ENCODE data around the gene PARD3. TPM values are rescaled to one million over a fixed set of nuclear protein-coding genes. Genes with fewer than 3 reads are reported as not detected.

The PARD3 gene
- total RNA-seq, 2 experiments from 2014 or later = 0.53 to 0.71 TPM

DNA sequence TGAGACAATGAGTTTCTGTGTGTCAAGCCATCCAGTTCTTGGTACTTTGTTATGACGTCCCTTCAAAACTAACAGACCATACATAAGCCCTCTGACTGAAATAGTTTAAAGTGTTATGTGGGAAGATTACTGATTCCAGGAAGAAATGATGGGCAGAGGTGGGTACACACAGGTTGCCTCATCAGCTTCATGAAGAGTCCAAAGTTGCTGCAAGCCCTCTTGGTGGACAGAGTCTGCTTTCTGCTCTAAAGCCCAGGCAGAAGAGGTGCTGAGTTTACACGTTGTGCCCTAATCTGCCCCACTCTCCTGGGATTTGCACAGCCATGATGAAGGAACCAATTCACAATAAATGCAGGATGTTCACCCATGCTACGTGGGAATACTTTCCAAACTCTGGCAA, 187.4 kb downstream of the PARD3 start:
- Mint-ChIP-seq H3K27ac (no peak overlapping the region), H3K27me3 (no peaks in the 10 kb centered on the region), H3K36me3 (ENCODE audit: low read depth) (no peaks in the 10 kb centered on the region), H3K4me3 (no peak overlapping the region), H3K9me3 (no peaks in the 10 kb centered on the region), H3K4me1 (ENCODE audit: low read depth) (no peaks in the 10 kb centered on the region)
- TF ChIP-seq, protein P1, sequence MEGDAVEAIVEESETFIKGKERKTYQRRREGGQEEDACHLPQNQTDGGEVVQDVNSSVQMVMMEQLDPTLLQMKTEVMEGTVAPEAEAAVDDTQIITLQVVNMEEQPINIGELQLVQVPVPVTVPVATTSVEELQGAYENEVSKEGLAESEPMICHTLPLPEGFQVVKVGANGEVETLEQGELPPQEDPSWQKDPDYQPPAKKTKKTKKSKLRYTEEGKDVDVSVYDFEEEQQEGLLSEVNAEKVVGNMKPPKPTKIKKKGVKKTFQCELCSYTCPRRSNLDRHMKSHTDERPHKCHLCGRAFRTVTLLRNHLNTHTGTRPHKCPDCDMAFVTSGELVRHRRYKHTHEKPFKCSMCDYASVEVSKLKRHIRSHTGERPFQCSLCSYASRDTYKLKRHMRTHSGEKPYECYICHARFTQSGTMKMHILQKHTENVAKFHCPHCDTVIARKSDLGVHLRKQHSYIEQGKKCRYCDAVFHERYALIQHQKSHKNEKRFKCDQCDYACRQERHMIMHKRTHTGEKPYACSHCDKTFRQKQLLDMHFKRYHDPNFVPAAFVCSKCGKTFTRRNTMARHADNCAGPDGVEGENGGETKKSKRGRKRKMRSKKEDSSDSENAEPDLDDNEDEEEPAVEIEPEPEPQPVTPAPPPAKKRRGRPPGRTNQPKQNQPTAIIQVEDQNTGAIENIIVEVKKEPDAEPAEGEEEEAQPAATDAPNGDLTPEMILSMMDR (IDR thresholded peaks at IDR 0.05) = no peak
- no peak for ATAC-seq (ENCODE audit: poor library complexity)
- H3K27ac ChIP-seq (ENCODE audit: low read depth in 1 of 2, low read length in 2 of 2) = no peak overlapping the region
- POLR2A ChIA-PET = no interaction called here
- no peak for DNase-seq
- no peaks in the 10 kb centered on the region for H3K27me3 ChIP-seq (ENCODE audit: control insufficient read depth in 1 of 2, insufficient read depth in 2 of 2, low read length in 2 of 2)
- no peaks in the 10 kb centered on the region for H3K9me3 ChIP-seq (ENCODE audit: control insufficient read depth in 1 of 2, insufficient read depth in 1 of 2, low read length in 2 of 2)
- no peak overlapping the region for H3K4me3 ChIP-seq (ENCODE audit: low read length)
- intact Hi-C loops (cut with DNase I, micrococcal nuclease) = no loop called here
- no peaks in the 10 kb centered on the region for H3K4me1 ChIP-seq (ENCODE audit: insufficient read depth, low read length)
- CTCF ChIA-PET = interaction anchor here (0.9 kb wide), 1 partner anchor 11 kb away, joined by 3 read pairs; no protein-coding TSS in a partner anchor
- H3K36me3 ChIP-seq (ENCODE audit: insufficient read depth, low read length) = no peaks in the 10 kb centered on the region

DNA sequence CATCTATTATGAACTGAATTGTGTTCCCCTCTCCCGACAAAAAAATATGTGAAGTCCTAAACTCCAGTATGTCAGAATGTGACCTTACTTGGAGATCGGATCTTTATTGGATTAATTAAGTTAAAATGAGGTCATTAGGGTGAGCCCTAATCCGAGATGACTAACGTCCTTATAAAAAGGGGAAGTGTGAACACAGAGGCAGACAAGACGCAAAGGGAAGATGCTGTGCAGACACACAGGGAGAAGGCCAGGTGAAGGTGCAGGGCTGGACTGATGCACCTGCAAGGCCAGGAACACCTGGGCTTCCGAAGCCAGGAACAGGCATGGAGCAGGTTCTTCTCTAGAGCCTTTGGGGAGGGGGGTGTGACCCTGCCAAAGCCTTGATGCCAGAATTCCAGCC, 187.8 kb downstream of the PARD3 start:
- Mint-ChIP-seq H3K4me1 (ENCODE audit: low read depth) (no peaks in the 10 kb centered on the region), H3K9me3 (no peaks in the 10 kb centered on the region), H3K36me3 (ENCODE audit: low read depth) (no peaks in the 10 kb centered on the region), H3K27me3 (no peaks in the 10 kb centered on the region), H3K27ac (no peak overlapping the region), H3K4me3 (no peak overlapping the region)
- ChIA-PET CTCF (no interaction called here), POLR2A (no interaction called here)
- Histone ChIP-seq H3K9me3 (ENCODE audit: control insufficient read depth in 1 of 2, insufficient read depth in 1 of 2, low read length in 2 of 2) (no peaks in the 10 kb centered on the region), H3K27me3 (ENCODE audit: control insufficient read depth in 1 of 2, insufficient read depth in 2 of 2, low read length in 2 of 2) (no peaks in the 10 kb centered on the region), H3K27ac (ENCODE audit: low read depth in 1 of 2, low read length in 2 of 2) (no peak overlapping the region), H3K36me3 (ENCODE audit: insufficient read depth, low read length) (no peaks in the 10 kb centered on the region), H3K4me1 (ENCODE audit: insufficient read depth, low read length) (no peaks in the 10 kb centered on the region), H3K4me3 (ENCODE audit: low read length) (no peak overlapping the region)
- ATAC-seq (ENCODE audit: poor library complexity) (no peak), DNase-seq (no peak)
- TF ChIP-seq, protein P1 (IDR thresholded peaks at IDR 0.05) = no peak
- intact Hi-C loops (cut with DNase I, micrococcal nuclease) = no loop called here

DNA sequence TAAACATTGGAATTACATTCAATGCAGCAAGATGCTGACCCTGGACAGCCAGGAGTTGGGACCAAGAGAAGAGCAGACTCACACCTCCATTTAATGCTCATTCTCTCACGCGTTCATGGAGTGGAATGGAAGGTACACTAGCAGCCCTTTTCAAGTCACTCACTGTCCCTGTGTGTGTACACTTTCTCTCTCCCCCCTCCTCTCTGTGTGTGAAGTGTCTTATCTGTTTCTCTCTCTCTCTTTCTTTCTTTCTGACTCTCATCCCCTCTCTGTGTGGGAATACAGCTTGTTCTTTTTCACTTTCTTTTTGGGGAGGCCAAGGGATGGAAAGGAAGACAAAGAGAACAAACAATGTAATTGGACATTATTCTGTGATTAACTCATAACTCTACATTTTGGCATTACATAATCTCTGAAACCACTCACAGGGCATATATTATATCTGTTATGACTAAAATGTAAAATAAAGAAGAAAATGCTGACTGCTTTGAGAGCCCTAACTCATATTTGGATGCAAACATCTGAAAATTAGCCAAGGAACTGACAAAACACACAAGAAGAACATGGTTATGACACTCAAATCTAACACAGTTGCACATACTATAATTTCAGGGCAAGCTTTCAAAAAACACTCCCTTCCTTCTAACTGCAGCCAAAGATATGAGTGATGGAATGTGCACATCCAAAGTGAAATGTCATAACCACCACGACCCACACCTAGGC, 188.8 kb downstream of the PARD3 start:
- Mint-ChIP-seq H3K4me1 (ENCODE audit: low read depth) (no peaks in the 10 kb centered on the region), H3K27me3 (no peaks in the 10 kb centered on the region)

More for the DNA sequence above, 188.8 kb downstream of the PARD3 start:
- POLR2A ChIA-PET = no interaction called here
- no peak for DNase-seq
- CTCF ChIA-PET = no interaction called here
- H3K27ac Mint-ChIP-seq = no peak overlapping the region
- TF ChIP-seq, protein P1 (IDR thresholded peaks at IDR 0.05) = no peak
- Histone ChIP-seq H3K27ac (ENCODE audit: low read depth in 1 of 2, low read length in 2 of 2) (no peak overlapping the region), H3K4me1 (ENCODE audit: insufficient read depth, low read length) (no peaks in the 10 kb centered on the region), H3K9me3 (ENCODE audit: control insufficient read depth in 1 of 2, insufficient read depth in 1 of 2, low read length in 2 of 2) (no peaks in the 10 kb centered on the region), H3K36me3 (ENCODE audit: insufficient read depth, low read length) (no peaks in the 10 kb centered on the region), H3K4me3 (ENCODE audit: low read length) (no peak overlapping the region), H3K27me3 (ENCODE audit: control insufficient read depth in 1 of 2, insufficient read depth in 2 of 2, low read length in 2 of 2) (no peaks in the 10 kb centered on the region)
- no peak for ATAC-seq (ENCODE audit: poor library complexity)
- H3K9me3 Mint-ChIP-seq = no peaks in the 10 kb centered on the region
- H3K36me3 Mint-ChIP-seq (ENCODE audit: low read depth) = no peaks in the 10 kb centered on the region
- intact Hi-C loops (cut with DNase I, micrococcal nuclease) = no loop called here
- H3K4me3 Mint-ChIP-seq = no peak overlapping the region
